HCT116 (cell line): Measurements from ENCODE around the gene NT5DC3. TPM values are rescaled to one million over a fixed set of nuclear protein-coding genes. Genes with fewer than 3 reads are reported as not detected.

ENCODE experiments used
- ATAC-seq: fragments of 200-7000 bp; cut with Tn5 transposase; 2 replicates; pipeline ENCODE4 v1.9.1; 2020; ENCODE audit warnings: mild to moderate bottlenecking, moderate library complexity
- Bru-seq: library from RNA; stranded (reverse); fragments of 400-500 nt; gene quantifications from one replicate; lab custom pipeline; 2021; lab: Mats Ljungman, UMichigan
- BruChase-seq, 2 experiments: library from RNA; stranded (reverse); fragments of 400-500 nt; gene quantifications; one replicate each; lab custom pipeline; 2021; lab: Mats Ljungman, UMichigan
- BruUV-seq: library from RNA; stranded (reverse); fragments of 400-500 nt; replicated peaks from 2 replicates; lab custom pipeline; 2021; lab: Mats Ljungman, UMichigan
- CTCF ChIA-PET: fragments of 300-600 bp; sonication (Branson Sonifier 250); formaldehyde crosslinking; loops from one replicate; lab custom pipeline; 2021; ENCODE audit warnings: antibody characterized with exemption; lab: Charles Lee
- POLR2A ChIA-PET: fragments of 300-600, 350-600 bp; sonication (Branson Sonifier 250); formaldehyde crosslinking; loops from one replicate; lab custom pipeline; 2021; ENCODE audit warnings: antibody characterized with exemption; lab: Charles Lee
- RAD21 ChIA-PET, 2 experiments: fragments of 300-600 bp; sonication (Branson Sonifier 250); formaldehyde crosslinking; loops; one replicate each; lab custom pipeline; 2023; ENCODE audit warnings: low total read pairs in 2 of 2; ENCODE audit not compliant: uncharacterized antibody in 2 of 2, unreplicated experiment in 2 of 2, low non-redundant PET in 1 of 2; lab: Charles Lee
- DNase-seq: peaks from one replicate; pipeline ENCODE4 v3.0.0-alpha.2; 2010; ENCODE audit warnings: low read depth, low spot score
- H2AFZ ChIP-seq: fragments of 200-600 bp; shearing (Covaris generic), sonication (generic); 2 replicates; pipeline ENCODE4 v1.6.1; 2017; ENCODE audit warnings: low read depth, mixed run types, mixed read lengths, antibody characterized with exemption, low read length; ENCODE audit not compliant: poor library complexity, severe bottlenecking
- H3K27ac ChIP-seq: 2 replicates; pipeline ENCODE4 v1.5.1; 2012; ENCODE audit warnings: low read depth, low read length
- H3K27me3 ChIP-seq: fragments of 200-600 bp; sonication (generic); 2 replicates; pipeline ENCODE4 v1.6.1; 2016; ENCODE audit warnings: mixed run types, low read length, mixed read lengths; ENCODE audit not compliant: insufficient read depth
- H3K36me3 ChIP-seq, 2 experiments: fragments of 200-500 bp in 1 of 2; fragments of 200-600 bp in 1 of 2; sonication (Bioruptor generic) in 1 of 2; sonication (generic) in 1 of 2; 2 replicates each; pipeline versions ENCODE4 v1.5.1 to v1.6.1; 2014 to 2016; ENCODE audit warnings: low read length in 2 of 2, inconsistent platforms in 1 of 2, mixed read lengths in 1 of 2, mixed run types in 1 of 2; ENCODE audit not compliant: insufficient read depth in 2 of 2, control insufficient read depth in 1 of 2
- H3K4me1 ChIP-seq, 2 experiments: fragments of 200-600 bp in 1 of 2; sonication (generic) in 1 of 2; 2 replicates each; pipeline versions ENCODE4 v1.5.1 to v1.6.1; 2012 to 2017; ENCODE audit warnings: low read length in 2 of 2, inconsistent platforms in 1 of 2, mild to moderate bottlenecking in 1 of 2, mixed read lengths in 1 of 2, mixed run types in 1 of 2, moderate library complexity in 1 of 2; ENCODE audit not compliant: insufficient read depth in 2 of 2, control insufficient read depth in 1 of 2
- H3K4me2 ChIP-seq: fragments of 200-600 bp; sonication (generic); 2 replicates; pipeline ENCODE4 v1.6.1; 2017; ENCODE audit warnings: mixed run types, low read length, mixed read lengths
- H3K4me3 ChIP-seq, 2 experiments: fragments of 200-600 bp in 1 of 2; sonication (generic) in 1 of 2; replicated peaks in 1 of 2; 2 replicates each; pipeline ENCODE4 v1.5.1; 2011 to 2016; ENCODE audit warnings: low read length in 2 of 2, control low read depth in 1 of 2, low read depth in 1 of 2, mild to moderate bottlenecking in 1 of 2, mixed read lengths in 1 of 2, mixed run types in 1 of 2
- H3K79me2 ChIP-seq: fragments of 200-600 bp; sonication (generic); 2 replicates; pipeline ENCODE4 v1.6.1; 2017; ENCODE audit warnings: mild to moderate bottlenecking, mixed run types, low read length, moderate library complexity, mixed read lengths; ENCODE audit not compliant: insufficient read depth
- H3K9ac ChIP-seq: fragments of 200-600 bp; sonication (generic); 2 replicates; pipeline ENCODE4 v1.6.1; 2016; ENCODE audit warnings: low read length, mixed read lengths
- H3K9me2 ChIP-seq: fragments of 200-600 bp; sonication (generic), shearing (Covaris generic); 2 replicates; pipeline ENCODE4 v1.6.1; 2017; ENCODE audit warnings: mixed run types, mild to moderate bottlenecking, moderate library complexity; ENCODE audit not compliant: insufficient read depth
- H3K9me3 ChIP-seq, 2 experiments: fragments of 200-500 bp in 1 of 2; fragments of 200-600 bp in 1 of 2; sonication (Bioruptor generic) in 1 of 2; sonication (generic) in 1 of 2; 2 replicates each; pipeline ENCODE4 v1.6.1; 2014 to 2017; ENCODE audit warnings: low read length in 2 of 2, mixed read lengths in 2 of 2, inconsistent platforms in 1 of 2, low read depth in 1 of 2, mild to moderate bottlenecking in 1 of 2, mixed run types in 1 of 2, moderate library complexity in 1 of 2; ENCODE audit not compliant: control insufficient read depth in 1 of 2, insufficient read depth in 1 of 2
- H4K20me1 ChIP-seq: fragments of 200-600 bp; sonication (generic), shearing (Covaris generic); 2 replicates; pipeline ENCODE4 v1.6.1; 2017; ENCODE audit warnings: mixed run types, mild to moderate bottlenecking, moderate library complexity; ENCODE audit not compliant: insufficient read depth
- ATF3 ChIP-seq: IDR thresholded peaks from 2 replicates; pipeline ENCODE4 v1.6.1; 2012
- CBX3 ChIP-seq: IDR thresholded peaks from 2 replicates; pipeline ENCODE4 v1.6.1; 2012; ENCODE audit warnings: low read depth
- CEBPB ChIP-seq: IDR thresholded peaks from 2 replicates; pipeline ENCODE4 v1.6.1; 2012; ENCODE audit warnings: low read depth
- CTCF ChIP-seq, 3 experiments: fragments of 200-600 bp in 1 of 3; sonication (generic) in 1 of 3; IDR thresholded peaks in 2 of 3; conservative IDR thresholded peaks in 1 of 3; 2 replicates each; pipeline ENCODE4 v1.5.1; 2012 to 2017; ENCODE audit warnings: low read depth in 2 of 3, low read length in 2 of 3, antibody characterized with exemption in 1 of 3, borderline replicate concordance in 1 of 3, control low read depth in 1 of 3, mild to moderate bottlenecking in 1 of 3, mixed read lengths in 1 of 3, mixed run types in 1 of 3, moderate library complexity in 1 of 3; ENCODE audit not compliant: insufficient read depth in 1 of 3
- EGR1 ChIP-seq: IDR thresholded peaks from 2 replicates; pipeline ENCODE4 v1.6.1; 2012; ENCODE audit warnings: low read depth
- ELF1 ChIP-seq: IDR thresholded peaks from 2 replicates; pipeline ENCODE4 v1.6.1; 2012; ENCODE audit warnings: low read depth, borderline replicate concordance
- EZH2 ChIP-seq: fragments of 200-600 bp; sonication (generic); IDR thresholded peaks from 2 replicates; pipeline ENCODE4 v1.6.1; 2017; ENCODE audit warnings: antibody characterized with exemption, mixed run types
- EZH2phosphoT487 ChIP-seq: fragments of 200-600 bp; IDR thresholded peaks from 2 replicates; pipeline ENCODE4 v1.6.1; 2018; ENCODE audit warnings: antibody characterized with exemption, borderline replicate concordance
- FOSL1 ChIP-seq: IDR thresholded peaks from 2 replicates; pipeline ENCODE4 v1.6.1; 2012; ENCODE audit warnings: low read depth
- JUND ChIP-seq: IDR thresholded peaks from 2 replicates; pipeline ENCODE4 v1.6.1; 2012
- MAX ChIP-seq: IDR thresholded peaks from 2 replicates; pipeline ENCODE4 v1.6.1; 2012
- POLR2A ChIP-seq: IDR thresholded peaks from 2 replicates; pipeline ENCODE4 v1.7.0; 2011; ENCODE audit warnings: borderline replicate concordance; ENCODE audit not compliant: insufficient read depth, insufficient read length; ENCODE audit errors: extremely low read depth
- POLR2AphosphoS5 ChIP-seq: IDR thresholded peaks from 2 replicates; pipeline ENCODE4 v1.6.1; 2011; ENCODE audit warnings: mild to moderate bottlenecking, low read depth, low read length, moderate library complexity
- SIN3A ChIP-seq: IDR thresholded peaks from 2 replicates; pipeline ENCODE4 v1.6.1; 2012; ENCODE audit warnings: low read depth
- SP1 ChIP-seq: IDR thresholded peaks from 2 replicates; pipeline ENCODE4 v1.6.1; 2012; ENCODE audit warnings: low read depth
- SRF ChIP-seq: IDR thresholded peaks from 2 replicates; pipeline ENCODE4 v1.6.1; 2012; ENCODE audit warnings: low read depth
- TCF7L2 ChIP-seq: IDR thresholded peaks from 2 replicates; pipeline ENCODE4 v1.7.0; 2011; ENCODE audit warnings: borderline replicate concordance, inconsistent platforms; ENCODE audit not compliant: insufficient read depth, insufficient read length; ENCODE audit errors: extremely low read depth
- YY1 ChIP-seq: IDR thresholded peaks from 2 replicates; pipeline ENCODE4 v1.6.1; 2011; ENCODE audit warnings: low read length, low read depth, moderate library complexity, mild to moderate bottlenecking; ENCODE audit not compliant: insufficient replicate concordance; ENCODE audit errors: extremely low read depth
- ZFX ChIP-seq: fragments of 450-650 bp; IDR thresholded peaks from 2 replicates; pipeline ENCODE4 v1.6.1; 2017
- ZNF274 ChIP-seq: fragments of 200-500 bp; sonication (Bioruptor generic); IDR thresholded peaks from 2 replicates; pipeline ENCODE4 v1.6.1; 2014; ENCODE audit warnings: mild to moderate bottlenecking, low read depth, low read length, inconsistent platforms
- intact Hi-C: fragments of 100-400 bp; cut with micrococcal nuclease; formaldehyde crosslinking; loops from 2 replicates; pipeline ENCODE4 v1.10.0; 2022
- long read RNA-seq: library from polyadenylated mRNA; unstranded; transcript quantifications from one replicate; pipeline ENCODE4 v2.0.0, GENCODE V29; 2021; ENCODE audit not compliant: unreplicated experiment
- polyA plus RNA-seq: library from polyadenylated mRNA; unstranded; fragments of >200 nt; gene quantifications from 2 replicates; pipeline ENCODE4 v1.2.1, GENCODE V29; 2012; ENCODE audit warnings: missing spikeins
- total RNA-seq: library from RNA; stranded (reverse); gene quantifications from one replicate; pipeline ENCODE4 v1.2.1, GENCODE V29; 2021; ENCODE audit not compliant: unreplicated experiment

The NT5DC3 gene
- total RNA-seq, result 18.7 TPM
- 3.8 and 5.0 TPM in 2 replicates for polyA plus RNA-seq
- Bru-seq, nascent RNA, result percentile 75 among the genes with signal in this experiment
- percentile 80 among the genes with signal in this experiment for BruChase-seq, experiment 1, labeled RNA remaining after a 6-hour chase
- percentile 79 among the genes with signal in this experiment for BruChase-seq, experiment 2, labeled RNA remaining after a 2-hour chase
- long read RNA-seq, partial matches to known transcripts, result 0 of 5 reads
- long read RNA-seq, other reads (novel, unspliced or antisense), result 5 of 5 reads

- CTCF ChIA-PET, result interaction anchor here (1.0 to 1.3 kb wide), 3 partner anchors 35 to 208 kb away, joined by 3 to 4 read pairs (median 3); no protein-coding TSS in a partner anchor
- TF ChIP-seq EZH2 (no peak), CEBPB (no peak), ATF3 (no peak), ELF1 (no peak), ZNF274 (no peak), TCF7L2 (peak; percentile 25), POLR2A (peak; percentile 79), YY1 (peak; percentile 66), SP1 (peak; percentile 71), FOSL1 (no peak), SRF (no peak), ZFX (peak; percentile 73; the same call in 1 of the 2 replicates), MAX (peak; percentile 98), EGR1 (peak; percentile 58), POLR2AphosphoS5 (peak; percentile 94), EZH2phosphoT487 (no peak), JUND (no peak), SIN3A (peak; percentile 83), CBX3 (peak; percentile 66; the same call in 1 of the 2 replicates), CTCF (IDR thresholded peaks at IDR 0.05 in 2 of 3, conservative IDR thresholded peaks at IDR 0.05 in 1 of 3; ENCODE audit: borderline replicate concordance in 1 of 3, insufficient read depth in 1 of 3, low read depth in 2 of 3, low read length in 2 of 3) (no peak)
- TF ChIP-seq, all 23 proteins: peak for 10
- peak within 1 kb of the TSS; percentile 48 for H2AFZ ChIP-seq
Measured at GRCh38 chr12:103840876-103841689, at the start of gene NT5DC3. NT5DC3 (minus strand) TSS chr12:103841234; CDS start chr12:103841156, 78 bp downstream.

More at GRCh38 chr12:103840876-103841689, at the start of gene NT5DC3:
- peak; percentile 85 for ATAC-seq
- DNase-seq, result peak; percentile 65
- Histone ChIP-seq H4K20me1 (no peaks in the 10 kb centered on the region; the same call in 1 of the 2 replicates), H3K27ac (peak within 1 kb of the TSS; percentile 73), H3K9ac (peak within 1 kb of the TSS; percentile 85), H3K4me2 (peak within 1 kb of the TSS; percentile 94), H3K27me3 (no peaks in the 10 kb centered on the region), H3K9me3 (no peaks in the 10 kb centered on the region), H3K36me3 (no peaks in the 10 kb centered on the region), H3K9me2 (no peaks in the 10 kb centered on the region), H3K4me3 (peak within 1 kb of the TSS; percentile 81 to 92), H3K4me1 (peaks cover 12 to 24% of the 10 kb centered on the region in 2 experiments; a peak in 3 of 4 replicates), H3K79me2 (peaks cover 42% of the 10 kb centered on the region)
- no TSS peak for BruUV-seq
- RAD21 ChIA-PET, result interaction anchor here in 1 of 2 experiments (0.6 kb wide), 2 partner anchors 89 to 118 kb away, joined by 4 to 6 read pairs; no protein-coding TSS in a partner anchor
- intact Hi-C loops, result no loop called here
- POLR2A ChIA-PET, result interaction anchor here (0.6 to 1.5 kb wide), 5 partner anchors 10 to 124 kb away, joined by 4 to 6 read pairs (median 4); partner anchors contain the start of gene TDG
